HepG2 (cell line): ENCODE measurements around the gene WIF1. TPM values are rescaled to one million over a fixed set of nuclear protein-coding genes. Genes with fewer than 3 reads are reported as not detected.
A peak's percentile ranks its signal among the peaks of the same experiment; 100 is the strongest.

ENCODE experiments used
- ARNTL ChIP-seq: sonication (generic); formaldehyde crosslinking; IDR thresholded peaks from 2 replicates; pipeline ENCODE4 v1.4.0; 2020; ENCODE audit warnings: mild to moderate bottlenecking, missing genetic modification reagents
- CREM ChIP-seq, 2 experiments: sonication (generic) in 1 of 2; formaldehyde crosslinking in 1 of 2; IDR thresholded peaks; 2 replicates each; pipeline versions ENCODE4 v1.4.0 to v1.6.1; 2016 to 2020; ENCODE audit warnings: antibody characterized with exemption in 1 of 2, mild to moderate bottlenecking in 1 of 2, missing genetic modification reagents in 1 of 2
- EHMT2 ChIP-seq: fragments of 200-600 bp; sonication (generic); IDR thresholded peaks from 2 replicates; pipeline ENCODE4 v1.7.0; 2017; ENCODE audit warnings: antibody characterized with exemption, low read depth, low read length, borderline replicate concordance
- FOXC1 ChIP-seq: sonication (generic); formaldehyde crosslinking; IDR thresholded peaks from 2 replicates; pipeline ENCODE4 v1.8.0; 2022; ENCODE audit warnings: mild to moderate bottlenecking, missing genetic modification reagents, borderline replicate concordance
- HDAC6 ChIP-seq: fragments of 200-600 bp; sonication (generic); IDR thresholded peaks from 2 replicates; pipeline ENCODE4 v1.7.0; 2017; ENCODE audit warnings: mild to moderate bottlenecking, antibody characterized with exemption, low read length, low read depth
- MAF1 ChIP-seq: sonication (generic); formaldehyde crosslinking; IDR thresholded peaks from 2 replicates; pipeline ENCODE4 v1.5.0; 2020; ENCODE audit warnings: missing genetic modification reagents, borderline replicate concordance
- MBNL3 ChIP-seq: fragments of 250-450 bp; sonication (Bioruptor Pico); conservative IDR thresholded peaks from 2 replicates; pipeline ENCODE4 v1.8.0; 2022; ENCODE audit warnings: mild to moderate bottlenecking, inconsistent platforms
- MXI1 ChIP-seq: IDR thresholded peaks from 3 replicates; pipeline ENCODE4 v1.6.1; 2012; ENCODE audit warnings: low read depth, low read length, inconsistent platforms, borderline replicate concordance
- POLR2AphosphoS2 ChIP-seq: IDR thresholded peaks from 2 replicates; pipeline ENCODE4 v1.6.1; 2011; ENCODE audit warnings: low read depth, low read length, improper control_type of control experiment
- RBM39 ChIP-seq: fragments of 200-400 bp; formaldehyde crosslinking; IDR thresholded peaks from one replicate; pipeline ENCODE4 v1.6.1; 2018; ENCODE audit warnings: antibody characterized with exemption, mild to moderate bottlenecking, low read depth, low read length; ENCODE audit not compliant: poor library complexity, severe bottlenecking
- SOX6 ChIP-seq, 2 experiments: fragments of 450-650 bp in 1 of 2; sonication (generic) in 1 of 2; formaldehyde crosslinking in 1 of 2; IDR thresholded peaks; 2 replicates each; pipeline versions ENCODE4 v1.4.0 to v1.6.1; 2017 to 2020; ENCODE audit warnings: antibody characterized with exemption in 1 of 2, mild to moderate bottlenecking in 1 of 2, missing genetic modification reagents in 1 of 2
- TCF7 ChIP-seq: sonication (generic); IDR thresholded peaks from 2 replicates; pipeline ENCODE4 v1.6.1; 2016; ENCODE audit warnings: antibody characterized with exemption, low read depth
- TGIF2 ChIP-seq: IDR thresholded peaks from 2 replicates; pipeline ENCODE4 v1.6.1; 2016; ENCODE audit warnings: control low read depth, missing compliant biosample characterization
- ZBTB38 ChIP-seq: sonication (generic); formaldehyde crosslinking; IDR thresholded peaks from 2 replicates; pipeline ENCODE4 v1.5.1; 2020; ENCODE audit warnings: mild to moderate bottlenecking, missing genetic modification reagents
- ZMYM4 ChIP-seq: sonication (generic); formaldehyde crosslinking; IDR thresholded peaks from 2 replicates; pipeline ENCODE4 v1.8.1; 2023; ENCODE audit warnings: mild to moderate bottlenecking, missing genetic modification reagents
- ZNF605 ChIP-seq: sonication (generic); formaldehyde crosslinking; IDR thresholded peaks from 2 replicates; pipeline ENCODE4 v1.8.0; 2022; ENCODE audit warnings: mild to moderate bottlenecking, missing genetic modification reagents
- ZNF75D ChIP-seq: sonication (generic); formaldehyde crosslinking; IDR thresholded peaks from 2 replicates; pipeline ENCODE4 v1.8.1; 2023; ENCODE audit warnings: missing genetic modification reagents, mild to moderate bottlenecking, borderline replicate concordance
- ZNF777 ChIP-seq: sonication (generic); formaldehyde crosslinking; IDR thresholded peaks from 2 replicates; pipeline ENCODE4 v1.4.0; 2020; ENCODE audit warnings: missing genetic modification reagents
- polyA plus RNA-seq, 8 experiments: library from polyadenylated mRNA; depleted of rRNA in 3 of 8; stranded (reverse) in 7 of 8; unstranded in 1 of 8; fragments of >200 nt; fragmentation: Illumina TruSeq in 4 of 8; extraction: Trizol in 4 of 8; gene quantifications; 2 replicates each; pipeline versions ENCODE4 v1.2.1 to v1.2.3, GENCODE V29; 2011 to 2016; ENCODE audit warnings: low read depth in 4 of 8, missing spikeins in 1 of 8, mixed read lengths in 1 of 8; ENCODE audit not compliant: insufficient read depth in 1 of 8
- total RNA-seq, 5 experiments: library from RNA; depleted of rRNA; stranded (reverse); fragments of >200 nt; fragmentation: Illumina TruSeq; extraction: Trizol; gene quantifications; 2 replicates each; pipeline ENCODE4 v1.2.3, GENCODE V29; 2016; ENCODE audit warnings: low read depth in 1 of 5
- TF ChIP-seq, protein P1 (sequence below): sonication (generic); formaldehyde crosslinking; IDR thresholded peaks from 2 replicates; pipeline ENCODE4 v1.4.0; 2020; ENCODE audit warnings: mild to moderate bottlenecking, missing genetic modification reagents
- TF ChIP-seq, protein P2 (sequence below): sonication (generic); formaldehyde crosslinking; IDR thresholded peaks from 2 replicates; pipeline ENCODE4 v1.5.1; 2020; ENCODE audit warnings: mild to moderate bottlenecking, moderate library complexity, missing genetic modification reagents
- TF ChIP-seq, protein P3 (sequence below): IDR thresholded peaks from 2 replicates; pipeline ENCODE4 v1.6.1; 2012; ENCODE audit warnings: inconsistent platforms
- TF ChIP-seq, protein P4 (sequence below): sonication (generic); formaldehyde crosslinking; IDR thresholded peaks from 2 replicates; pipeline ENCODE4 v1.5.1; 2020; ENCODE audit warnings: missing genetic modification reagents, mild to moderate bottlenecking, borderline replicate concordance
- TF ChIP-seq, protein P5 (sequence below): sonication (generic); formaldehyde crosslinking; IDR thresholded peaks from 2 replicates; pipeline ENCODE4 v1.8.1; 2023; ENCODE audit warnings: missing genetic modification reagents, mild to moderate bottlenecking, borderline replicate concordance

WIF1 gene
- total and polyA plus RNA-seq, 2 of the 13 experiments (the other 11 are each of a cell fraction or from before 2014, with no cell fraction given): not detected

DNA sequence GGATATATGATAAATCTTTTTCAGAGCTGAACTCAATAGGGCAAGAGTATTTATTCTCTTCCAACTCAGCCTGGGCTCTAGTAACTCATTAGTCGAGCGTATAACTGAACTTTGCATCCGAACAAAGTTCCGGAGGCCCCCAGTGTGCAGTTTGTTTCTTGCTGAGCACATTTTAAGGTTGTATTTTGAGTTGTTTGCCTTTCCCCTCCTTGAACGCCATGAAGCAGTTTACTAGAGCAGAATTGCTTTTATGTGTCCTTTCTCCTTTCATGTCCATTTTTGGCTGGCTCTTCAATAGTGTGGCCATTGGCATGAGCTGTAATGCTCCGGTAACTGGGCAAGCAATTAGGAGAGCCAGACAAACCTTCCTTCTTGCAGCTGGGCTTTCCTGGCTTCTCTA is 105.3 kb downstream of the WIF1 start (continued):
- TF ChIP-seq MXI1: no peak
- TF ChIP-seq, protein P1, sequence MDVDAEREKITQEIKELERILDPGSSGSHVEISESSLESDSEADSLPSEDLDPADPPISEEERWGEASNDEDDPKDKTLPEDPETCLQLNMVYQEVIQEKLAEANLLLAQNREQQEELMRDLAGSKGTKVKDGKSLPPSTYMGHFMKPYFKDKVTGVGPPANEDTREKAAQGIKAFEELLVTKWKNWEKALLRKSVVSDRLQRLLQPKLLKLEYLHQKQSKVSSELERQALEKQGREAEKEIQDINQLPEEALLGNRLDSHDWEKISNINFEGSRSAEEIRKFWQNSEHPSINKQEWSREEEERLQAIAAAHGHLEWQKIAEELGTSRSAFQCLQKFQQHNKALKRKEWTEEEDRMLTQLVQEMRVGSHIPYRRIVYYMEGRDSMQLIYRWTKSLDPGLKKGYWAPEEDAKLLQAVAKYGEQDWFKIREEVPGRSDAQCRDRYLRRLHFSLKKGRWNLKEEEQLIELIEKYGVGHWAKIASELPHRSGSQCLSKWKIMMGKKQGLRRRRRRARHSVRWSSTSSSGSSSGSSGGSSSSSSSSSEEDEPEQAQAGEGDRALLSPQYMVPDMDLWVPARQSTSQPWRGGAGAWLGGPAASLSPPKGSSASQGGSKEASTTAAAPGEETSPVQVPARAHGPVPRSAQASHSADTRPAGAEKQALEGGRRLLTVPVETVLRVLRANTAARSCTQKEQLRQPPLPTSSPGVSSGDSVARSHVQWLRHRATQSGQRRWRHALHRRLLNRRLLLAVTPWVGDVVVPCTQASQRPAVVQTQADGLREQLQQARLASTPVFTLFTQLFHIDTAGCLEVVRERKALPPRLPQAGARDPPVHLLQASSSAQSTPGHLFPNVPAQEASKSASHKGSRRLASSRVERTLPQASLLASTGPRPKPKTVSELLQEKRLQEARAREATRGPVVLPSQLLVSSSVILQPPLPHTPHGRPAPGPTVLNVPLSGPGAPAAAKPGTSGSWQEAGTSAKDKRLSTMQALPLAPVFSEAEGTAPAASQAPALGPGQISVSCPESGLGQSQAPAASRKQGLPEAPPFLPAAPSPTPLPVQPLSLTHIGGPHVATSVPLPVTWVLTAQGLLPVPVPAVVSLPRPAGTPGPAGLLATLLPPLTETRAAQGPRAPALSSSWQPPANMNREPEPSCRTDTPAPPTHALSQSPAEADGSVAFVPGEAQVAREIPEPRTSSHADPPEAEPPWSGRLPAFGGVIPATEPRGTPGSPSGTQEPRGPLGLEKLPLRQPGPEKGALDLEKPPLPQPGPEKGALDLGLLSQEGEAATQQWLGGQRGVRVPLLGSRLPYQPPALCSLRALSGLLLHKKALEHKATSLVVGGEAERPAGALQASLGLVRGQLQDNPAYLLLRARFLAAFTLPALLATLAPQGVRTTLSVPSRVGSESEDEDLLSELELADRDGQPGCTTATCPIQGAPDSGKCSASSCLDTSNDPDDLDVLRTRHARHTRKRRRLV (CRISPR knock-in tag): no peak
- 0 out of 2 replicates have a peak, but pooled peaks have one; percentile 13 for TF ChIP-seq TCF7
- TF ChIP-seq EHMT2: peak; percentile 56; the same call in 1 of the 2 replicates
- peak; percentile 53; the same call in 1 of the 2 replicates for TF ChIP-seq CREM (IDR thresholded peaks at IDR 0.05)
- no peak for TF ChIP-seq CREM (CRISPR knock-in tag; IDR thresholded peaks at IDR 0.05)
- TF ChIP-seq HDAC6: no peak
- TF ChIP-seq ZNF75D: no peak
- TF ChIP-seq ARNTL (CRISPR knock-in tag): no peak
- TF ChIP-seq RBM39: no peak
- no peak for TF ChIP-seq TGIF2 (CRISPR knock-in tag)
- TF ChIP-seq SOX6 (IDR thresholded peaks at IDR 0.05): no peak
- TF ChIP-seq SOX6 (CRISPR knock-in tag; IDR thresholded peaks at IDR 0.05): peak; percentile 51
- no peak for TF ChIP-seq MAF1 (CRISPR knock-in tag)
- no peak for TF ChIP-seq MBNL3
- no peak for TF ChIP-seq ZNF777
- TF ChIP-seq ZBTB38 (CRISPR knock-in tag): no peak
- TF ChIP-seq ZMYM4 (CRISPR knock-in tag): peak; percentile 71
- no peak for TF ChIP-seq FOXC1 (CRISPR knock-in tag)
- TF ChIP-seq, protein P2, sequence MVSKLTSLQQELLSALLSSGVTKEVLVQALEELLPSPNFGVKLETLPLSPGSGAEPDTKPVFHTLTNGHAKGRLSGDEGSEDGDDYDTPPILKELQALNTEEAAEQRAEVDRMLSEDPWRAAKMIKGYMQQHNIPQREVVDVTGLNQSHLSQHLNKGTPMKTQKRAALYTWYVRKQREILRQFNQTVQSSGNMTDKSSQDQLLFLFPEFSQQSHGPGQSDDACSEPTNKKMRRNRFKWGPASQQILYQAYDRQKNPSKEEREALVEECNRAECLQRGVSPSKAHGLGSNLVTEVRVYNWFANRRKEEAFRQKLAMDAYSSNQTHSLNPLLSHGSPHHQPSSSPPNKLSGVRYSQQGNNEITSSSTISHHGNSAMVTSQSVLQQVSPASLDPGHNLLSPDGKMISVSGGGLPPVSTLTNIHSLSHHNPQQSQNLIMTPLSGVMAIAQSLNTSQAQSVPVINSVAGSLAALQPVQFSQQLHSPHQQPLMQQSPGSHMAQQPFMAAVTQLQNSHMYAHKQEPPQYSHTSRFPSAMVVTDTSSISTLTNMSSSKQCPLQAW (CRISPR knock-in tag): 0 out of 2 replicates have a peak, but pooled peaks have one; percentile 20
- TF ChIP-seq, protein P3, sequence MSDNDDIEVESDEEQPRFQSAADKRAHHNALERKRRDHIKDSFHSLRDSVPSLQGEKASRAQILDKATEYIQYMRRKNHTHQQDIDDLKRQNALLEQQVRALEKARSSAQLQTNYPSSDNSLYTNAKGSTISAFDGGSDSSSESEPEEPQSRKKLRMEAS: 0 out of 2 replicates have a peak, but pooled peaks have one; percentile 21
- TF ChIP-seq POLR2AphosphoS2: no peak
- TF ChIP-seq, protein P4, sequence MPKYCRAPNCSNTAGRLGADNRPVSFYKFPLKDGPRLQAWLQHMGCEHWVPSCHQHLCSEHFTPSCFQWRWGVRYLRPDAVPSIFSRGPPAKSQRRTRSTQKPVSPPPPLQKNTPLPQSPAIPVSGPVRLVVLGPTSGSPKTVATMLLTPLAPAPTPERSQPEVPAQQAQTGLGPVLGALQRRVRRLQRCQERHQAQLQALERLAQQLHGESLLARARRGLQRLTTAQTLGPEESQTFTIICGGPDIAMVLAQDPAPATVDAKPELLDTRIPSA (CRISPR knock-in tag): no peak
- TF ChIP-seq, protein P5, sequence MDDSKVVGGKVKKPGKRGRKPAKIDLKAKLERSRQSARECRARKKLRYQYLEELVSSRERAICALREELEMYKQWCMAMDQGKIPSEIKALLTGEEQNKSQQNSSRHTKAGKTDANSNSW: no peak
- TF ChIP-seq ZNF605 (CRISPR knock-in tag): 0 out of 2 replicates have a peak, but pooled peaks have one; percentile 27
